OCI-LY7 (cell line): ENCODE results near the gene GPR89B.
"Not testable (repeated sequence)": the region's sequence is repeated elsewhere in the genome, so short reads cannot be mapped to it uniquely, and the experiment has no call there.

Experiments used
- CTCF ChIP-seq: fragments of 200-600 bp; sonication (generic); conservative IDR thresholded peaks from 2 replicates; pipeline ENCODE4 v1.5.1; 2014; ENCODE audit warnings: mild to moderate bottlenecking, antibody characterized with exemption, low read length, moderate library complexity, mixed read lengths
- EZH2phosphoT487 ChIP-seq: fragments of 200-600 bp; sonication (generic); IDR thresholded peaks from 2 replicates; pipeline ENCODE4 v1.6.1; 2018; ENCODE audit warnings: low read depth, borderline replicate concordance, mild to moderate bottlenecking, mixed run types, antibody characterized with exemption, low read length, moderate library complexity, mixed read lengths

GRCh38 chr1:148037850-148038461 lies 109.7 kb downstream of the GPR89B start:
- not testable (repeated sequence) for TF ChIP-seq CTCF, EZH2phosphoT487
